ENCODE results near the gene GNG11.

Gene GNG11

DNA sequence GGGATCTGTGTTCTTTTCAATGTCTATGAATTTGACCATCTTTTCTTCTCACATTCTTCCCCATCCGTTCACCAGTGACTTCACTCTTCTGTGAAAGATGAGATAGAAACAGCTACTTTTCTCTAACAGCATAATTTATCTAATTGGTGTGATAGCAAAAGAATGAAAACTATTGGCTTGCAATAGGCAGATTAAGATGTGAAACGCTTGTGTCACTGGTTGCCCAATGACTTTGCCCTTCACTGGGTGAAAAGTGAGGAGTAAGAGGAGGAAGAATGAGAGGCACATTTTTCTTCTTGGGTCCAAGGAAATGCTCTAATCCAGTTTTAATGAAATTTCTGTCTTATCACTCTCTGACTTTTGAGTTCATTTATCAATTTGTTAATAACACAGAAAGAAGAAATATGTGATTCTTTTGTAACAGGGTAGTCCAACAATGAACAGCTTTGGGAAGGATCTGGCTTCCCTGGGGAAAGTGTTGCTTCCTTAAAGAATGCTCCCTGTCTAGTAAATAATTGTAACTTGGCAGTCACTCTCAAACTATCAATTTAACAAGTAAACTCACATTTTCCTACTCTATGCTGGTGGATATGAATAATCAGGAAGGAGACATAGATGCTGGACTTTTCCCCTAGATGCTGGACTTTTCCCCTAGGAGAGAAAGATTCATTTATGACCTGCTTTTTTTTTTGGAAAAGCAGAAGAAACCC lies 47.5 kb downstream of the GNG11 start:
- Histone ChIP-seq H3K9me3 (ENCODE audit: control insufficient read depth, insufficient read depth, low read length) (no peaks in the 10 kb centered on the region), H3K36me3 (ENCODE audit: control insufficient read depth, low read length) (no peaks in the 10 kb centered on the region), H3K9me2 (replicated peaks; ENCODE audit: control insufficient read depth, low read length) (no peaks in the 10 kb centered on the region), H3K4me3 (ENCODE audit: low read length) (no peak overlapping the region), H3K79me2 (ENCODE audit: control insufficient read depth, low read length) (no peaks in the 10 kb centered on the region), H3K27me3 (ENCODE audit: control insufficient read depth, low read length) (no peaks in the 10 kb centered on the region), H3F3A (ENCODE audit: control insufficient read depth, insufficient read depth) (0 out of 2 replicates have a peak, but pooled peaks cover 3% of the 10 kb centered on the region), H3K27ac (ENCODE audit: low read depth, low read length) (no peak overlapping the region), H3K4me2 (ENCODE audit: low read length) (no peak overlapping the region), H3K4me1 (ENCODE audit: control insufficient read depth, low read length) (no peaks in the 10 kb centered on the region), H4K20me1 (ENCODE audit: control insufficient read depth, insufficient read depth, low read depth, low read length) (no peaks in the 10 kb centered on the region)
- TF ChIP-seq, protein P1, sequence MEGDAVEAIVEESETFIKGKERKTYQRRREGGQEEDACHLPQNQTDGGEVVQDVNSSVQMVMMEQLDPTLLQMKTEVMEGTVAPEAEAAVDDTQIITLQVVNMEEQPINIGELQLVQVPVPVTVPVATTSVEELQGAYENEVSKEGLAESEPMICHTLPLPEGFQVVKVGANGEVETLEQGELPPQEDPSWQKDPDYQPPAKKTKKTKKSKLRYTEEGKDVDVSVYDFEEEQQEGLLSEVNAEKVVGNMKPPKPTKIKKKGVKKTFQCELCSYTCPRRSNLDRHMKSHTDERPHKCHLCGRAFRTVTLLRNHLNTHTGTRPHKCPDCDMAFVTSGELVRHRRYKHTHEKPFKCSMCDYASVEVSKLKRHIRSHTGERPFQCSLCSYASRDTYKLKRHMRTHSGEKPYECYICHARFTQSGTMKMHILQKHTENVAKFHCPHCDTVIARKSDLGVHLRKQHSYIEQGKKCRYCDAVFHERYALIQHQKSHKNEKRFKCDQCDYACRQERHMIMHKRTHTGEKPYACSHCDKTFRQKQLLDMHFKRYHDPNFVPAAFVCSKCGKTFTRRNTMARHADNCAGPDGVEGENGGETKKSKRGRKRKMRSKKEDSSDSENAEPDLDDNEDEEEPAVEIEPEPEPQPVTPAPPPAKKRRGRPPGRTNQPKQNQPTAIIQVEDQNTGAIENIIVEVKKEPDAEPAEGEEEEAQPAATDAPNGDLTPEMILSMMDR (IDR thresholded peaks at IDR 0.05; ENCODE audit: low read depth, low read length, poor library complexity, severe bottlenecking): no peak
- no peak for TF ChIP-seq EZH2phosphoT487 (IDR thresholded peaks at IDR 0.05; ENCODE audit: borderline replicate concordance, low read length)

DNA sequence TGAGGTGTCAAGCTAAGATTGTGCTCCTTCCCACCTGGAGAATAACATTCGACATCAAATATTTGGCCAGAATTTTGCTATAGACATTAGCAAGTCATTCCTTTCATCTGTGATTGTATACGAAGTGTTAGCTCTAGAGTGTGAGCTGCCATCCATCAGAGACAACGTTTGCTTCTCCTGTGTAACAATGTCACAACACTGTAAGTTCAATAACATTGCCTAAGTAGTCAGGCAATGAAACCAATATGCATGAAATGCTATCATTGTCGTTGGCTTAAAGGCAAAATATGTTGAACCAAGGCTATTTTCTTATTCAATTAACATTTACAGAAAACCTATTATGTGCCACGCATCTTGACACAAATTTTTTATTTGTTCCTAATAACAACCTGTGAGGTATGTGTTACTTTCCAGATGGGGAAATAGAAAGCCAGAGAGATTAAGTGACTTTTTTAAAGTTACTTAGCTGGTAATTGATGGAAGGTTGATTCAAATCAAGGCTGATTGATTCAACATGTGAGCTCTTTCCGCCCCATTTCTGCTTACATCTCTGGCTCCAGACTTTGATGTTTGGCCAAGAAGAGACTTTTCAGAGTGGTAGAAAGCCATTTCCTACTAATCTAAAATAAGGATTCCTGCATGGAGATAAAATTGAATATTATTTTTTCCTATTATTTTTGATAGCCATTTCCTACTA lies 50.6 kb downstream of the GNG11 start:
- Histone ChIP-seq H3K9me2 (replicated peaks; ENCODE audit: control insufficient read depth, low read length) (no peaks in the 10 kb centered on the region), H3K79me2 (ENCODE audit: control insufficient read depth, low read length) (no peaks in the 10 kb centered on the region), H3K36me3 (ENCODE audit: control insufficient read depth, low read length) (no peaks in the 10 kb centered on the region), H3K9me3 (ENCODE audit: control insufficient read depth, insufficient read depth, low read length) (no peaks in the 10 kb centered on the region), H4K20me1 (ENCODE audit: control insufficient read depth, insufficient read depth, low read depth, low read length) (no peaks in the 10 kb centered on the region), H3K4me2 (ENCODE audit: low read length) (no peak overlapping the region), H3F3A (ENCODE audit: control insufficient read depth, insufficient read depth) (0 out of 2 replicates have a peak, but pooled peaks cover 3% of the 10 kb centered on the region), H3K4me3 (ENCODE audit: low read length) (no peak overlapping the region), H3K4me1 (ENCODE audit: control insufficient read depth, low read length) (no peaks in the 10 kb centered on the region), H3K27ac (ENCODE audit: low read depth, low read length) (no peak overlapping the region), H3K27me3 (ENCODE audit: control insufficient read depth, low read length) (no peaks in the 10 kb centered on the region)
- TF ChIP-seq EZH2phosphoT487 (IDR thresholded peaks at IDR 0.05; ENCODE audit: borderline replicate concordance, low read length): no peak
- TF ChIP-seq, protein P1 (IDR thresholded peaks at IDR 0.05; ENCODE audit: low read depth, low read length, poor library complexity, severe bottlenecking): no peak

DNA sequence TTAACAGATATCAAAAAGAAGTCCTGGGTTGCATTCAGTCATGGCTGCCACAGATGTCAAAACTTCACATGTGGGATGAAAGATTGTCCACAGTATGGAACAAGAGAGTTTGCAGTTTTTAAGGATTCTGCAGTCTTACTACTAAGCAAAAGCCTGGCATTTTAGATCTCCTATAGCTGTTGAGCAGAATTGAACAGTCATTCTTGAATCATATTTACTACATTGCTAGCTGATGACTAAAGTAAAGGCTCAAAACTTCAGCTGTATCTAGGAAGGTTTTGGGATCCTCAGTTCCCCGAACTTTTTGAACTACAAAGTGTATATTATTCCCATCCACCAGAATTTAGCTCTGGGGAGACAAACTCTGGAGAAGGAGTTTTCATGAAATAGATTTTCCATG lies 51.6 kb downstream of the GNG11 start:
- no peaks in the 10 kb centered on the region for H4K20me1 ChIP-seq (ENCODE audit: control insufficient read depth, insufficient read depth, low read depth, low read length)
- H3K79me2 ChIP-seq (ENCODE audit: control insufficient read depth, low read length): no peaks in the 10 kb centered on the region
- H3K4me3 ChIP-seq (ENCODE audit: low read length): no peak overlapping the region
- H3K9me2 ChIP-seq (replicated peaks; ENCODE audit: control insufficient read depth, low read length): no peaks in the 10 kb centered on the region
- no peak for TF ChIP-seq EZH2phosphoT487 (IDR thresholded peaks at IDR 0.05; ENCODE audit: borderline replicate concordance, low read length)
- TF ChIP-seq, protein P1 (IDR thresholded peaks at IDR 0.05; ENCODE audit: low read depth, low read length, poor library complexity, severe bottlenecking): no peak
- no peak overlapping the region for H3K27ac ChIP-seq (ENCODE audit: low read depth, low read length)
- H3K4me1 ChIP-seq (ENCODE audit: control insufficient read depth, low read length): no peaks in the 10 kb centered on the region
- H3K9me3 ChIP-seq (ENCODE audit: control insufficient read depth, insufficient read depth, low read length): no peaks in the 10 kb centered on the region
- H3K36me3 ChIP-seq (ENCODE audit: control insufficient read depth, low read length): no peaks in the 10 kb centered on the region
- 0 out of 2 replicates have a peak, but pooled peaks cover 3% of the 10 kb centered on the region for H3F3A ChIP-seq (ENCODE audit: control insufficient read depth, insufficient read depth)
- no peaks in the 10 kb centered on the region for H3K27me3 ChIP-seq (ENCODE audit: control insufficient read depth, low read length)
- H3K4me2 ChIP-seq (ENCODE audit: low read length): no peak overlapping the region

Data from DOHH2 (cell line).